Heart left ventricle (tissue), 13 donors: ENCODE results near the gene CCR2.

Source experiments
- POLR2A ChIP-seq, 2 donors: fragments of 450-650 bp; IDR thresholded peaks; one replicate each; pipeline ENCODE4 v1.6.1; 2017; ENCODE audit warnings: antibody characterized with exemption in 2 of 2, mild to moderate bottlenecking in 2 of 2, moderate library complexity in 2 of 2
- TF ChIP-seq, protein P1 (sequence below), 12 donors: fragments of 200-600 bp; sonication (generic) in 4 of 12; IDR thresholded peaks; one replicate each; pipeline versions ENCODE4 v1.5.0 to v1.8.0; 2018 to 2022; ENCODE audit warnings: antibody characterized with exemption in 12 of 12, mild to moderate bottlenecking in 5 of 12
- donor health status: ischemic (EF 13 %, LVEDD 7.1; RV severe dilation, severe dysfunction).
- donor health status: DM: no; HTN: yes; CAD: no.
- donor health status: DM: no; HTN: no; CAD: no.
- donor health status: ischemic (EF 25% LVEDD 6.9; RV normal size, moderate dysfunction).
- donor health status: ischemic (EF 25% LVEDD 5.7; RV mildly dilated, moderate dysfunction).
- donor health status: ischemic (EF 35%, LVEDD 5.7; RV mildly dilated, moderate dysfunction).
- donor health status: nonischemic (EF 11% LVEDD 7.7; RV severe dilation, severe dysfunction).
- donor health status: DM: yes; HTN: yes; CAD: no.
- donor health status: PGD.
- donor health status: ischemic (EF 29% LVEDD 5.4; RV normal size, mild dysfunction).
- donor health status: nonischemic (EF 23%, LVEDD 6.1; RV moderate dilation, normal function).

DNA sequence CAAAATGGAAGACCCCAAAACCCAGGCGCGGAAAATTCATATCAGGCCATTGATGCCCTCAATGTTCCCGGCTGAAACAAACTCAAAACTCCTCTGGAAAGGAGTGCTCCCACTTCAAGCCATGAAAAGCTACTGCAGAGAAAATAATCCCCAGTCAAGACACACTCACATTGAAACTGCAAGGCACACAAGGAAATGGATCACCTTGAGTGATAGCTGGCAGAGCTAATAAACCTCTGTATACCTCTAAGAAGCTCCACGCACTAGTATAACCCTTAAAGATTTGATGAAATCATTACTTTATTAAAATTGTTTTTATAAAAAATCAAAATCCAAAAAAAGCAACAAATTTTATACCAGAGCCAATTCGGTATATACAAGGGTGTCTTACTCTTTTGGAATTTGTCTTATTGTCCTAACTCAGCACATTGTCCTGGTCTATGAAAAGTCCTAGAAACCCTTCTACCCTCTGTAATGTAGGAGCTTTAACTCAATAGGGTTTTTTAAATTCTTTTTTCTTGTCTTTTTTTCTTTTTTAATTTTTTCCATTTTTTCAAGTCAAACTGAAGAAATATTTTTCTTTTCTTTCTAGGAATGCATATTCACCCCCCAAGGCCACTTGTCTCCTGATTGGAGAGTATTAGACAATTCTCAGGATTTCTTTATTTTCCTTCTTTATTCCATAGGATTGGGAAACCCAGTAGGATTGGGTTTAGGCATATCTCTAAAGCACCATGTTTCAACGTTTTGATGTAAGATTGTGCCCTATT lies 44.5 kb downstream of the CCR2 start:
- TF ChIP-seq POLR2A (IDR thresholded peaks at IDR 0.05) = no peak
- TF ChIP-seq, protein P1, sequence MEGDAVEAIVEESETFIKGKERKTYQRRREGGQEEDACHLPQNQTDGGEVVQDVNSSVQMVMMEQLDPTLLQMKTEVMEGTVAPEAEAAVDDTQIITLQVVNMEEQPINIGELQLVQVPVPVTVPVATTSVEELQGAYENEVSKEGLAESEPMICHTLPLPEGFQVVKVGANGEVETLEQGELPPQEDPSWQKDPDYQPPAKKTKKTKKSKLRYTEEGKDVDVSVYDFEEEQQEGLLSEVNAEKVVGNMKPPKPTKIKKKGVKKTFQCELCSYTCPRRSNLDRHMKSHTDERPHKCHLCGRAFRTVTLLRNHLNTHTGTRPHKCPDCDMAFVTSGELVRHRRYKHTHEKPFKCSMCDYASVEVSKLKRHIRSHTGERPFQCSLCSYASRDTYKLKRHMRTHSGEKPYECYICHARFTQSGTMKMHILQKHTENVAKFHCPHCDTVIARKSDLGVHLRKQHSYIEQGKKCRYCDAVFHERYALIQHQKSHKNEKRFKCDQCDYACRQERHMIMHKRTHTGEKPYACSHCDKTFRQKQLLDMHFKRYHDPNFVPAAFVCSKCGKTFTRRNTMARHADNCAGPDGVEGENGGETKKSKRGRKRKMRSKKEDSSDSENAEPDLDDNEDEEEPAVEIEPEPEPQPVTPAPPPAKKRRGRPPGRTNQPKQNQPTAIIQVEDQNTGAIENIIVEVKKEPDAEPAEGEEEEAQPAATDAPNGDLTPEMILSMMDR (IDR thresholded peaks at IDR 0.05) = no peak
